ENCODE data around the gene HOXB6.

GRCh38 chr17:48593840-48594537 lies 10.8 kb downstream of the HOXB6 start:
- TF ChIP-seq, protein P1, sequence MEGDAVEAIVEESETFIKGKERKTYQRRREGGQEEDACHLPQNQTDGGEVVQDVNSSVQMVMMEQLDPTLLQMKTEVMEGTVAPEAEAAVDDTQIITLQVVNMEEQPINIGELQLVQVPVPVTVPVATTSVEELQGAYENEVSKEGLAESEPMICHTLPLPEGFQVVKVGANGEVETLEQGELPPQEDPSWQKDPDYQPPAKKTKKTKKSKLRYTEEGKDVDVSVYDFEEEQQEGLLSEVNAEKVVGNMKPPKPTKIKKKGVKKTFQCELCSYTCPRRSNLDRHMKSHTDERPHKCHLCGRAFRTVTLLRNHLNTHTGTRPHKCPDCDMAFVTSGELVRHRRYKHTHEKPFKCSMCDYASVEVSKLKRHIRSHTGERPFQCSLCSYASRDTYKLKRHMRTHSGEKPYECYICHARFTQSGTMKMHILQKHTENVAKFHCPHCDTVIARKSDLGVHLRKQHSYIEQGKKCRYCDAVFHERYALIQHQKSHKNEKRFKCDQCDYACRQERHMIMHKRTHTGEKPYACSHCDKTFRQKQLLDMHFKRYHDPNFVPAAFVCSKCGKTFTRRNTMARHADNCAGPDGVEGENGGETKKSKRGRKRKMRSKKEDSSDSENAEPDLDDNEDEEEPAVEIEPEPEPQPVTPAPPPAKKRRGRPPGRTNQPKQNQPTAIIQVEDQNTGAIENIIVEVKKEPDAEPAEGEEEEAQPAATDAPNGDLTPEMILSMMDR (IDR thresholded peaks at IDR 0.05) = peak; percentile 83 to 94 (median 92)
- TF ChIP-seq POLR2A (IDR thresholded peaks at IDR 0.05) = no peak

Measured in uterus (tissue), 2 donors.